Activated naive CD4-positive, alpha-beta T cell treated with anti-CD3 and anti-CD28 coated beads for 36 hours (primary cell): Measurements from ENCODE around the gene SH2D1A. TPM values are rescaled to one million over a fixed set of nuclear protein-coding genes. Genes with fewer than 3 reads are reported as not detected.
"Not testable (repeated sequence)": the region's sequence is repeated elsewhere in the genome, so short reads cannot be mapped to it uniquely, and the experiment has no call there.

ENCODE experiments used
- CTCF ChIA-PET: fragments of 350-600 bp; sonication (Branson Sonifier 250); formaldehyde crosslinking; loops from one replicate; lab custom pipeline; 2021; ENCODE audit warnings: antibody characterized with exemption; lab: Charles Lee
- DNase-seq: peaks from one replicate; pipeline ENCODE4 v3.0.0-alpha.2; 2020
- H3K27ac Mint-ChIP-seq: one replicate; pipeline ENCODE4 v1.8.0; 2021; ENCODE audit warnings: mild to moderate bottlenecking, mixed read lengths
- H3K27me3 Mint-ChIP-seq: one replicate; pipeline ENCODE4 v1.8.0; 2021; ENCODE audit warnings: low read depth, mixed read lengths
- H3K36me3 Mint-ChIP-seq: one replicate; pipeline ENCODE4 v1.8.0; 2021; ENCODE audit warnings: low read depth, mixed read lengths
- H3K4me1 Mint-ChIP-seq: one replicate; pipeline ENCODE4 v1.8.0; 2021; ENCODE audit warnings: low read depth, mixed read lengths
- H3K4me3 Mint-ChIP-seq: one replicate; pipeline ENCODE4 v1.8.0; 2021; ENCODE audit warnings: mild to moderate bottlenecking, moderate library complexity, mixed read lengths
- H3K9me3 Mint-ChIP-seq: one replicate; pipeline ENCODE4 v1.8.0; 2021; ENCODE audit warnings: mixed read lengths
- intact Hi-C: fragments of 100-400 bp; cut with micrococcal nuclease; formaldehyde crosslinking; loops from one replicate; pipeline ENCODE4 v1.15.1; 2023
- total RNA-seq, 2 experiments: library from RNA; stranded (reverse); gene quantifications; one replicate each; pipeline ENCODE4 v1.2.3, GENCODE V29; 2021

The SH2D1A gene
- total RNA-seq, 2 experiments from 2014 or later, result 17.0 to 17.2 TPM

GRCh38 chrX:124395145-124395880 is 49.0 kb downstream of the SH2D1A start:
- DNase-seq, result no peak
- no peaks in the 10 kb centered on the region for H3K27me3 Mint-ChIP-seq
- CTCF ChIA-PET, result interaction anchor here (1.9 to 3.5 kb wide), 2 partner anchors 11 kb away, joined by 10 to 15 read pairs; no protein-coding TSS in a partner anchor
- no peaks in the 10 kb centered on the region for H3K9me3 Mint-ChIP-seq
- peak overlapping the region; percentile 29 for H3K4me3 Mint-ChIP-seq
- intact Hi-C loops, result no loop called here
- H3K4me1 Mint-ChIP-seq, result peaks cover 27% of the 10 kb centered on the region
- H3K27ac Mint-ChIP-seq, result no peak overlapping the region
- H3K36me3 Mint-ChIP-seq, result no peaks in the 10 kb centered on the region

DNA sequence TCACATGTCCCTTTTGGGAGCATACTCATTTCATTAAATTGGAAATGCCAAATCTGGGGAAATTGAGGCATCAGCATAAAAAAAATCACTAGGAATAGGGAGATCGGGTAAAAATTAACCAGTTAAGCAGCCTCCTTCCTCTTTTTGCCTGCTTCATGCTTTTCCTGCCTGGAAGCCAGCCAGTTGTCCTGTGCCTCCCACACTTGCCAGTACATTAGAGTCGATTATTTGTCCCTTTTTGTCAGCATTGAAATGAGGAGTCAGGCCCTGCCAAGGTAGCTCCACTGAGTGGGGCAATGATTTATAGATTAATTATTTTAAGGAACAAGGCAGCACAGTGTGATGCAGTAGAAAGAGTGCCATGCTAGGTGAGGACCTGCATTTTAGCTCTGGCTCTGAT is 55.3 kb downstream of the SH2D1A start:
- Mint-ChIP-seq H3K9me3 (no peaks in the 10 kb centered on the region), H3K4me3 (no peak overlapping the region), H3K27ac (no peak overlapping the region), H3K36me3 (peaks cover 5% of the 10 kb centered on the region), H3K27me3 (no peaks in the 10 kb centered on the region), H3K4me1 (peaks cover 20% of the 10 kb centered on the region)
- intact Hi-C loops, result loop anchor here (10.0 kb wide), 1 partner anchor 423 kb away; no protein-coding TSS in a partner anchor
- no peak for DNase-seq
- CTCF ChIA-PET, result interaction anchor here (0.6 to 0.8 kb wide), 2 partner anchors 34 to 171 kb away, joined by 3 read pairs; no protein-coding TSS in a partner anchor

DNA sequence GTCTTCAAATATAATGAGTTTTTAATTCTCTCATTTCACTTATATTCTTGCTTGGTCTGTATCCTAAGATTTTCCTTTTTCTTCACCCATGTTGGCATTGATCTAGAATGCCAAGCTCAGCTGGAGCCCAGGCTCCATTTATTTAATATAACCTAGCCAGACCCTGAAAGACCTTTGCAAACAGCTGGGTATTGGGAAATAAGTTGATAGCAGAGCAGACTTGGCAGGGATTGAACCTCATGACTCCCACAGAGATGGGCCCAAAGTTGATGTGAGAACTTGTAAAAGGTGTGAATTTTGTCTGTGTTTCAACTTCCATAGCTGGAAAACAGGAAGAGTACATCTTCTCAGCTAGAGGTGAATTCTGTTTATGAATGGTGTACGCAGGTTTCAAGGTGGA is 59.5 kb downstream of the SH2D1A start:
- Mint-ChIP-seq H3K27me3 (no peaks in the 10 kb centered on the region), H3K9me3 (no peaks in the 10 kb centered on the region), H3K27ac (no peak overlapping the region), H3K4me1 (peaks cover 18% of the 10 kb centered on the region), H3K36me3 (peaks cover 5% of the 10 kb centered on the region), H3K4me3 (no peak overlapping the region)
- CTCF ChIA-PET, result interaction anchor here (0.8 to 2.3 kb wide), 10 partner anchors 9 to 195 kb away, joined by 3 to 15 read pairs (median 6); no protein-coding TSS in a partner anchor
- no peak for DNase-seq
- intact Hi-C loops, result loop anchor here (1.0 to 10.0 kb wide), 9 partner anchors 18 to 889 kb away; no protein-coding TSS in a partner anchor

GRCh38 chrX:124406294-124407014 is 60.1 kb downstream of the SH2D1A start:
- Mint-ChIP-seq H3K27me3 (no peaks in the 10 kb centered on the region), H3K27ac (no peak overlapping the region), H3K4me3 (no peak overlapping the region), H3K4me1 (peaks cover 17% of the 10 kb centered on the region), H3K9me3 (no peaks in the 10 kb centered on the region), H3K36me3 (peaks cover 4% of the 10 kb centered on the region)
- CTCF ChIA-PET, result interaction anchor here (0.8 to 2.3 kb wide), 11 partner anchors 10 to 195 kb away, joined by 3 to 15 read pairs (median 5); no protein-coding TSS in a partner anchor
- peak; percentile 83 for DNase-seq
- intact Hi-C loops, result loop anchor here (1.0 to 10.0 kb wide), 9 partner anchors 18 to 888 kb away; no protein-coding TSS in a partner anchor

GRCh38 chrX:124407226-124407625 is 60.9 kb downstream of the SH2D1A start:
- H3K4me3 Mint-ChIP-seq, result no peak overlapping the region
- H3K36me3 Mint-ChIP-seq, result peaks cover 2% of the 10 kb centered on the region
- CTCF ChIA-PET, result interaction anchor here (0.6 to 2.3 kb wide), 9 partner anchors 10 to 676 kb away, joined by 3 to 15 read pairs (median 5); no protein-coding TSS in a partner anchor
- H3K27ac Mint-ChIP-seq, result no peak overlapping the region
- H3K9me3 Mint-ChIP-seq, result no peaks in the 10 kb centered on the region
- H3K4me1 Mint-ChIP-seq, result peaks cover 15% of the 10 kb centered on the region
- no peaks in the 10 kb centered on the region for H3K27me3 Mint-ChIP-seq
- intact Hi-C loops, result loop anchor here (2.0 to 10.0 kb wide), 4 partner anchors 320 to 888 kb away; no protein-coding TSS in a partner anchor
- no peak for DNase-seq

GRCh38 chrX:124408380-124408779 is 62.0 kb downstream of the SH2D1A start:
- CTCF ChIA-PET, DNase-seq, H3K9me3 Mint-ChIP-seq, H3K4me3 Mint-ChIP-seq, H3K27ac Mint-ChIP-seq, H3K27me3 Mint-ChIP-seq, H3K36me3 Mint-ChIP-seq: not testable (repeated sequence)
- H3K4me1 Mint-ChIP-seq, result peaks cover 15% of the 10 kb centered on the region
- intact Hi-C loops, result loop anchor here (5.0 to 10.0 kb wide), 3 partner anchors 319 to 794 kb away; no protein-coding TSS in a partner anchor

DNA sequence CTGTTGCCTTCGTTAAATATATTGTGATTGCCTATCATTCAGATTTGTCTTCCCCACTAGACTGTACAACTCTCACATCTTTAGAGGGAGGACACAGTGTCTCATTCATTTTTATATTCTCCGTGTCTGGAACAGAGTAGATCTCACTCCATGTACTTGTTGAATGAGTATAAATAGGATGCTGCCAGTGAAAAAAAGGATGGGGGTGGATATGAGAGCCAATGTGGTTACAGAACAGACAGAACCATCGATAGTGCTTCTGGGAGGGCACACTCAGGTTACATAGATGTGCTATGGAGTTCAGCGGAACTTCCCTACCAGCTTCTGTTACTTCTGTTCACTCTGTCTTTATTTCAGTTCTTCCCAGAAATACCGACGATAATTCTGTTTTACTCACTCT is 66.9 kb downstream of the SH2D1A start:
- intact Hi-C loops, result no loop called here
- H3K27ac Mint-ChIP-seq, result no peak overlapping the region
- H3K4me3 Mint-ChIP-seq, result no peak overlapping the region
- no peak for DNase-seq
- H3K36me3 Mint-ChIP-seq, result peaks cover 2% of the 10 kb centered on the region
- no peaks in the 10 kb centered on the region for H3K4me1 Mint-ChIP-seq
- no peaks in the 10 kb centered on the region for H3K27me3 Mint-ChIP-seq
- CTCF ChIA-PET, result no interaction called here
- H3K9me3 Mint-ChIP-seq, result no peaks in the 10 kb centered on the region

- Mint-ChIP-seq H3K9me3 (no peaks in the 10 kb centered on the region), H3K36me3 (peaks cover 2% of the 10 kb centered on the region), H3K4me1 (no peaks in the 10 kb centered on the region), H3K27ac (no peak overlapping the region), H3K4me3 (no peak overlapping the region), H3K27me3 (no peaks in the 10 kb centered on the region)
- CTCF ChIA-PET, result no interaction called here
- intact Hi-C loops, result no loop called here
- DNase-seq, result no peak
These were observed 67.9 kb downstream of the SH2D1A start for GRCh38 chrX:124414281-124414680.

DNA sequence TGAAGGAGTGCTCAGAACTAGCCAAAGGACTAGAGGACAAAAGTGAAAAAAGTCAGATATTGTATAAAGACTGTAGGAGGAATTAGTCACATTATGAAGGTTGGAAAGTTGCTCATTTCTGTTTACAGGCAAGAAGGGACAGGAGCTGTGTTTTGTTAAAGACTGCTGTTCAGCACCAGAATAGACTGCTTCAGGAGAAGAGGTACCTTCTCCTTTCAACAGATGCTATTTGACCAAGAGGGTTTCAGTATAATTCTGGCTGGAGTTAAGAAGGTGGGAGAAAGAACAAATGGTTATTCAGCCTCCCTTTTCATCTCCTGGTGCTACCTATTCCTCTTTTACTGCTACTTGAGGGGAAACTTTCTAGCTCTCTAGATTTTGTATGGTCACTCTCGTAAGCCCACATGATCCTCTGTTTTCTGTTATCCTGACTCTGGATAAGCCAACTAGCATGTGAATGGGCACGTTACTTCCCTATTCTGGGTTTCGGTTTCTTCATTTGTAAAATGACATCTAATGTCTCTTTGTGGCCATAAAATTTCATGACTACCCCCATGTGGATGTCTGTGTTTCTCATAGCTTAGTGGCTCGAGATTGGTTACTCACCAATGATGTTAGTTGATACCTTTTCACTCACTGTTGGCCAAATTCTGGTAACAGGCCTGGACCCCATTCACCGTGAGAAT is 68.9 kb downstream of the SH2D1A start:
- Mint-ChIP-seq H3K36me3 (peaks cover 2% of the 10 kb centered on the region), H3K27me3 (no peaks in the 10 kb centered on the region), H3K27ac (no peak overlapping the region), H3K4me1 (no peaks in the 10 kb centered on the region), H3K4me3 (no peak overlapping the region), H3K9me3 (no peaks in the 10 kb centered on the region)
- CTCF ChIA-PET, result no interaction called here
- DNase-seq, result no peak
- intact Hi-C loops, result no loop called here

- H3K36me3 Mint-ChIP-seq, result peaks cover 4% of the 10 kb centered on the region
- H3K27me3 Mint-ChIP-seq, result no peaks in the 10 kb centered on the region
- no peak overlapping the region for H3K27ac Mint-ChIP-seq
- no peaks in the 10 kb centered on the region for H3K4me1 Mint-ChIP-seq
- no peak for DNase-seq
- CTCF ChIA-PET, result no interaction called here
- H3K9me3 Mint-ChIP-seq, result peaks cover 4% of the 10 kb centered on the region
- no peak overlapping the region for H3K4me3 Mint-ChIP-seq
- intact Hi-C loops, result no loop called here
These were observed 75.7 kb downstream of the SH2D1A start for GRCh38 chrX:124421898-124422655.
